GM18519 (cell line): Measurements from ENCODE around the gene TAF11.
"Not testable (repeated sequence)": the region's sequence is repeated elsewhere in the genome, so short reads cannot be mapped to it uniquely, and the experiment has no call there.

Experiments used
- ATAC-seq: cut with Tn5 transposase; IDR thresholded peaks from one replicate; pipeline ENCODE4 v1.9.1; 2021; ENCODE audit warnings: mild to moderate bottlenecking, moderate library complexity; ENCODE audit not compliant: unreplicated experiment, low FRiP score

Gene TAF11

DNA sequence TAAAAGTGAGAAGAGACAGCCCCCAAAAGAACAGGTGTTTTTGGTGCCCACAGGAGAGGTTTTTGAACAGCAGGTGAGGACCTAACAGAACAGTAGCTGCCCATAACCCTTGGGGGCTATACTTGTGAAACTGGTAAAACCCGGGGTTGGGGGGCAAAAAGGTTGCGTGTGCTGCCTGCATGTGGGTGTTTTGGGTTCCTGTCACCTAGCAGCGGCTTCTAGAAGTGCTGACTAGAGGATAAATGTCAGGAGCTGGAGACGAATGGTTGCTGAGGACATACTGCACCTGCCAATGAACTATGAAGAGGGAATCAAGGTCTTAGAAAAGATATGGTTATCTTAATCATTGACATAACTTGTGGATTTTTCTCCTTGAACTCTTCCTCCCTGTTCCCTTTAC is 16.0 kb downstream of the TAF11 start:
- ATAC-seq = no peak

DNA sequence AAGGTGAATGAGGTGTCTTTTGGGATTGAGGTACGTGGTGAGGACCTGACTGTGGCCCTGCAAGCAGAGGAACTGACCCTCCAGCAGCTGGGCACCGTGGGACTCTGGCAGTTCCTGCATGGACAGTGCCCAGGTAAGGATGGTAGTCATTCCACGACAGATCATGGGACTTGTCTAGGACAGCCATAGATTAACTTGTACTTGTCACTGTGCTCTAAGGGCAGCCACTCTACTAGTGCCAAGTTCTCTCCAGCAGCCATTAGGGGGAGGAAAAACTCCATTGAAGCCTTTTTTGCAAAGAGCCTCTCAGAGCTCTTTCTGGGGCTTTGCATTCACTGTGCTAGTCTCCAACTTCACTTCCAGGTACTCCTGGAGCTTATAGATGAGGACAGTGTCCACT is 20.4 kb downstream of the TAF11 start:
- ATAC-seq = no peak

DNA sequence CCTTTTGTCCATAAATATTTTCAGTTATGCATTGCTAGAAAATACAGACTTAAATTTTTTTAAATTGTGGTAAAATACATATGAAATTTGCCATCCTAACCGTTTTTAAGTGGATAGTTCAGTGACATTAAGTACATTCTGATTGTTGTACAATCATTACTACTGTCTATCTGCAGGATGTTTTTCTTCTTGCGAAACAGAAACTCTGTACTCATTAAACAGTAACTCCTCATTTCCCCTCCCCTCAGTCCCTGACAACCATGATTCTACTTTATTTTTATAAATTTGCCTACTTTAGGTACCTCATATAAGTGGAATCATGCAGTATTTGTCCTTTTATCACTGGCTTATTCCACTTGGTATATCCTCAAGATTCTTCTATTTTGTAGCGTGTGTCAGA is 21.3 kb downstream of the TAF11 start:
- ATAC-seq = no peak

DNA sequence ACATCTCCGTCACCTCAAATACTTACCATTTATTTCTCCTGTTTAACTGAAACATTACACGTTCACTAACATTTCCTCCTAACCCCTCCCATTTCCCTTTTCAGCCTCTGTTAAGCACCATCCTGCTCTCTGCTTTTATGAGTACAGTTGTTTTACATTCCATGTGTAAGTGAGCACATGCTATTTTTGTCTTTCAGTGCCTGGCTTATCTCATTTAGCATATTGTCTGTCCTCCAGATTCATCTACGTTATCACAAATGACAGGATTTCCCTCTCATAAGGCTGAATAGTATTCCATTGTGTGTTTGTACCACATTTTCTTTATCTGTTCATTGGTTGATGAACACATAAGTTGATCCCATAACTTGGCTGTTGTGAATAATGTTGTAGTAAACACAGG is 22.7 kb downstream of the TAF11 start:
- no peak for ATAC-seq

- ATAC-seq = no peak
These were observed 23.8 kb downstream of the TAF11 start for GRCh38 chr6:34864007-34864406.

DNA sequence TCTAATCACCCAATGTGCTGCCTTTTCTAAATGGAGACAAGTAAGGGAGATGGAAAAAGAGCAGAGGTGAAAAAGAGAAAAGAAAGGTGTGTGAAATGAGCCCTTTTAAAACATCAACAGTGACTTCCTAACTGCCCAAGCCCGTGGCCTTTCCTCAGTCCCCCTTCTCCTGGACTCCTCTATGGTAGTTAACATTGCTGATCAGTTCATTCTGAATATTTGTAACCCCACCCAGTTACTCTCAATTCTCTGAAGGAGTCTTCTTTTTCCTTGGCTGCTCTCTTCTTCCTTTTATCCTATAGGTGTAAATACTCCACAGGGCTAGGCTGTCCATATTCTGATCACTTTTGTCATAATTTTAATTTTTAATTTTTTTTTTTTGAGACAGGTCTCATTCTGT is 27.1 kb downstream of the TAF11 start:
- ATAC-seq = no peak

- ATAC-seq = no peak
These were observed 27.9 kb downstream of the TAF11 start for GRCh38 chr6:34859951-34860350.

DNA sequence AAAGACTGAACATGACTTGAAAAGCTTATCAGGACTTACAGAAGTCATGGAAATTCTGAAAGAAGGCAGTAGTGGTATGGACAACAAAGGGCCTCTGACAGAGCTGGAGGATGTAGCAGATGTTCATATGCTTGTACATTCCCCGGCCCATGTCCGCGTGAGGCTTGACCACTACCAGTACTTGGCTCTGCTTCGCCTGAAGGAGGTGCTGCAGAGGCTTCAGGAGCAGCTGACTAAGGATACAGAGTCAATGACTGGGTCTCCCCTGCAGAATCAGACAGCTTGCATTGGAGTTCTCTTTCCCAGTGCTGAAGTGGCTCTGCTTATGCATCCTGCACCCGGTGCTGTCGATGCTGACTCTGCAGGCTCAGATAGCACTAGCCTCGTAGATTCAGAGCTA is 29.2 kb downstream of the TAF11 start:
- no peak for ATAC-seq

- ATAC-seq = no peak
These were observed 32.4 kb downstream of the TAF11 start for GRCh38 chr6:34855463-34855862.

DNA sequence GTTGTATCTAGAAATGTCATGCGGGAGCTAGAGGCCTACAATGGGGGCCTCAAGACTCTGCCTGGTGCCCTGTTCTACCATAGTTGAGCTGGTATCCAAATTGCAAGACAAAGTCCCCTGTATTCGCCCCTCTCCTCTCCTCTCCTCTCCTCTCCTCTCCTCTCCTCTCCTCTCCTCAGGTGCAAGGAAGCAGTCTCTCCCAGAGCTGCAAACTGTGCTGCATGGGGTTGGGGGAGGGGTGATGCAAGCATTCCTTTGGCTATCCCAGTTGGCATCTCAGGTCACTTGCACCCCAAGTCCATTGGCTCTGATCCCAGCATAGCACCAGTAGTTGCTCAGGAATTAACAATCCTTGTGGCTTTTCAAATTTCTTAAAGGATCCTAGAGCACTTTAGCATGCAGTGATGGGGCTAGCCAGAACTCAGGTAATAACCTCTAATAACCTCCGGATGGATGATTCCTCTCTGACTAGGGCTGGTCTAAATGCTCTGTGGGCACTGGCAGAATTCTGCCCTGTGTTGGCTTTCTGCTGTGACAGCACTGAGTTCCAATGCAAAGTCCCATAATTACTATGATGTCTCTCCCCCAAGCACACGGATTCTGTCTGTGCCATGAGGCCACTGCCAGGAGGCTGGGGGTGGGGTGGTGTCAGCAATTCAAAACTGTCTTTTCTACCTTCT is 35.3 kb downstream of the TAF11 start:
- no peak for ATAC-seq

DNA sequence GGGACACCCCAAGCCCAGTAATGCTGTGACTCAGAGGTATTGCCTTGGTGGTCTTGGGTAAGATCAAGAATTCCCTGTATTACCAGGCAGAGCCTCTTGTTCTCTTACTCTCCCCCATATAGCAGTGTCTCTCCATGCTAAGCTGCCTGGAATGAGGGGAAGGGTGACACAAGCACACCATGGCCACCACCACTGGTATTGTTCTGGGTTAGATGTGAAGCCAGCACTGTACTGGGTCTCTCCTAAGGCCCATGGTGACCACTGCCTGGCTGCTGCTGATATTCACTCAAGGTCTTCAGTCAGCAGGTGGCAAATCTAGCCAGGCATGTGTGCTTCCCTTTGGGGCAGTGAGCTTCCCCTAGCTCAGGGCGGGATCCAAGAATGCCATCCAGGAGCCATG is 36.5 kb downstream of the TAF11 start:
- ATAC-seq = no peak

- not testable (repeated sequence) for ATAC-seq
These were observed 38.8 kb downstream of the TAF11 start for GRCh38 chr6:34849066-34849465.

DNA sequence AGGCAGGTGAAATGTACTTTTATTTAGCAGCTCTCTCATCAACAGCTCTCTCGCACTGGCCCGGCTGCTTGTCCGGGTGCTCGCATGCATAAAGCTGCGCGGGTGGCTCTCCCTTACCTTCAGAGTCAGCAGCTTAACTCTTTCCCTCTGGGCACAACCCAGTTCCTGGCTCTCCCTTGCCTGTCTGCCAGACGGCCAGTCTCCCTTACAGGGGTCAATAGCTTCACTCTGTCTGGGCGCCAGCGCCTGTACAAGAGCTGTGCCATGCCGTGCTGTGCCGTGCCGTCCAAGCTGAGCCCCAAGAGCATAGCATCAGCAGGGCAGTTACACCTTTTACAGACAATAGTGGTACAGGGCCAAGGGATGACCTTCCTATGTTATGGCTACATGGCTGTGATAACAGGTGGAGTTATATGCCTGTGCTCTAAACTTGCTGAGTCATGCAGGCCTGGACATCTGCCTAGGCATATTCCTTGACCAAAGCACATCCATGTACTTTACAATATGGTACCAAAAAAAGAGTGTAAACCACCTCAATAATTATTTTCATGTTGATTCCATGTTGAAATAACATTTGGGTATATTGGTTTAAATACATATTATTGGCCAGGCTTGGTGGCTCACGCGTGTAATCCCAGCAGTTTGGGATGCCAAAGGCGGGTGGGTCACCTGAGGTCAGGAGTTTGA is 48.0 kb downstream of the TAF11 start:
- ATAC-seq = no peak

DNA sequence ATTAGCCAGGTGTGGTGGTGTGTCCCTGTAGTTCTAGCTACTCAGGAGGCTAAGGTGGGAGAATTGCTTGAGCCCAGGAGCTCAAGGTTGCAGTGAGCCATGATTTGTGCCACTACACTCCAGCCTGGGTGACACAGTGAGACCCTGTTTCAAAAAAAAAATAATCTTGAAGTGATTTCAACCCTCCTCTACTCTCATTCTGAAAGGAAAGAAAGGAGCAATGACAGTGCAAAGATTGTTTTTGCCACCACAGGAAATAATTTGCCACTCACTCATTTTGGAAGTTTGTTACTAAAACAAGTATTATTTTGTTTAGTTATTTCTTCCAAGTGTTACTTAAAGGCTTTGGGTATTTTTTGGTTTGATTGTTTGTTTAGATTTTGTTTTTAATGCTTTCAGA is 50.3 kb downstream of the TAF11 start:
- no peak for ATAC-seq

DNA sequence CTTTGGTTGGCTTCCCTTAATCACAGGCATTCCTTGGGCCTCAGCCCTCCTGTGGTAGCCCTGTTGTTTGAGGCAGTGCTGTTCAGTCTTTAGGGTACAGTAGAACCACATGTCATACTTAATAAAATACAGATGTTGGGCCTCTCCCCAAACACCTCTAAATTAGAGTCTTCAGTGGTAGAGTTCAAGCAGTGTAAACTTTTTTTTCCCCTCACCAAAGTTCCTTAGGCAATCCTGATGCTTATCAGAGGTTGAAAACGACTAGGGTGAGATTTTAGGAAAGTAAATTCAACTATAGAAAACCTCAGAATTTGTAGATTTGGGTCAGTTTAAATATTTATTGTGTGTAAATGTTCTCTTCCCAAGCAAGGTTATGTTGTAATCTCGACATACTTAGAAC is 51.4 kb downstream of the TAF11 start:
- ATAC-seq = no peak

DNA sequence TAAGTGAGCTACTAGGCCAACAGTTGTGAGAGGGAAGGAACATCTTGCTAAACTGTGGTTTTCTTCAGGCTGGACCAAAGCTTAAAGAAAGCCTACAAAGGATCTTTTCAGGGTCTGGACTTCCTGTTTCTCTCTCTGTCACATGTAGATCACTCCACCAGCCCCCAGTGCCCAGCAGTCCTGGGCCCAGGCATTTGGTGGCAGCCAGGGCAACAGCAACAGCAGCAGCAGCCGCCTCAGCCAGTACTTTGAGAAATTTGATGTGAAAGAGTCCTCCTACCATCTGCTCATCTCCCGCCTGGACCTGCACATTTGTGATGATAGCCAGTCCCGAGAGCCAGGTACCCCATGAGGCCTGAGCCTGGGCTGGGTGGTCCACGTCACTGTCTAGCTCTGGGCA is 51.8 kb downstream of the TAF11 start:
- ATAC-seq = no peak

DNA sequence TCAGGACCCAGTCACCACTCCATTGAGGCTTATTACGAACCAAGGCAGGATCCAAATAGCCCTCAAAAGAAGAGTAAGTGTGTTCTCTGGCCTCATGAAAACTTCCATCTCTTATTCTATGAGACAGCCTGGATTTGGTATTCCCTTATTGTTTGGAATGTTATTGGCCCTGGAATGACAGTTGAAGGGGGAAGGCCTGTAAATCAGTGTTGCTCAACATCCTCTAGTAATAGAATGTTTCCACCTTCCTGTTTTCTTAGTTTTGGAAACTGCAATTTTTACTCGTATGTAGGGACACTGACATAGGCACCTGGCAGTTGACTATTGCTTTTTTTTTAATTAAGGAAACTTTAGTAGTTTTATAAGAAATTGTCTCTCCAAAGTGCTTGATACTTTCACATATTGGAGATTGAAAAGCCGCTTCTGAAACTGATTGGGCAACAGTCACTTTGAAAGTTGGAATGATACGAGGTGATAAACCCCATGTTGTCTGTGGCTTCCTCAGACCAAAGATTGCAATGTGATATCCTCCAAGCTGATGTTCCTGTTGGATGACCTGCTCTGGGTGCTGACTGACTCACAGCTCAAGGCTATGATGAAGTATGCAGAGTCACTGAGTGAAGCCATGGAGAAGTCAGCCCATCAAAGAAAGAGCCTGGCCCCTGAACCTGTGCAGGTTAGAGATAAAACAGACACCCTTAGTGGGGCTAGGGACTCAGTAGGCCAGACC is 52.9 kb downstream of the TAF11 start:
- ATAC-seq = no peak

DNA sequence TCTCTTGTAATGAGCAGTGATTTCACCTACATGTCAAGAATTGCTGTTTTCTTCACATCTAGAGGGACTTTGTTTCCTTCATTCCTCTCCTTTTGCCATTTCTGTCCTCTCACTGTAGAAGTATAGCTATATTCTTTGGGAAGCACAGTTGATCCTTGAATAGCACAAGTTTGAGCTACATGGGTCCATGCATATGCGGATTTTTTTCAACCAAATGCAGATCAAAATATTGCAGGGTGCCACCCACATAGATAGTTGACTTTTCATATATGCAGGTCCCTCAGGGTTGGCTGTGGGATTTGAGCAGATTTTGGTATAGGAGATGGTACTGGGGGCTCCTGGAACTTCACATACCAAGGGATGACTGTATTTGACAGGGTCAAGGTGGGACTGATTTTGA is 54.9 kb downstream of the TAF11 start:
- ATAC-seq = no peak

- no peak for ATAC-seq
These were observed 58.7 kb downstream of the TAF11 start for GRCh38 chr6:34829137-34829536.
